ENCODE results near the gene THSD7A.

THSD7A gene

DNA sequence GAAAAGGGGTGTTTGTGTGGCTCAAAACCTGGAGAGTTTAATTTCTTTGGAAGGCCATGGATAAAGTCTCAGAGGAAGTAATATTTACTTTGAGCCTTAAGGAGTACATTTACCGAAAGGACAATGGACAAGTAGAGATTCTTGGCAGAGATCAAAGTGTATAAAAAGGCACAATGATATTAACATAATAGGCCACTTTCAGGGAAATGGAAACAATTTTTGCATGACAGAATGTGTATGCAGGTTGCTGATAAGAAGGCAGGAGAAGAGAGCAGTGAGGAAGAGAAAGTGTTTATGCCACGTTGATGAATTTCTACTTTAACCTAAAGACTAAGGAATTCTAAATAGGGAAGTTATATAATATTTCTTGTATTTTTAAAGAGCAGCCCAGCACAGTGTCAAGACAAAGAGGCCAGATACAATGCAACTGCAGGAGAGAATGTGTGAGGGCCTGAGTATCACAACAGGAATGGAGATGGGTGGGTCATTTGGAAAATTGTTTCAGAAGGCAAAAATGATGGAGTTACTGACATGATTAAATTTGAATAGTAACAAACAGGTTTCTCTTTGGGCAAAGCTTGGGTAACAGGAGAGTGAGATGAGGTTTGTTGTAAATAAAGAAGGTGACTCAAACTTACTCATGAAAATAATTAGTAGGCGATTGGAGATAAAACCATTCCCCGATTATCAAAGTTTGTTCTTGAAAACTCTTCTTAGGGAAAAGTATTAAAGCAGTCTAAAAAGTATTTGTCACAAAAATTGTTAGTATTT, 84.1 kb downstream of the THSD7A start:
- DNase-seq (ENCODE audit: low read depth), result no peak
- TF ChIP-seq, protein P1, sequence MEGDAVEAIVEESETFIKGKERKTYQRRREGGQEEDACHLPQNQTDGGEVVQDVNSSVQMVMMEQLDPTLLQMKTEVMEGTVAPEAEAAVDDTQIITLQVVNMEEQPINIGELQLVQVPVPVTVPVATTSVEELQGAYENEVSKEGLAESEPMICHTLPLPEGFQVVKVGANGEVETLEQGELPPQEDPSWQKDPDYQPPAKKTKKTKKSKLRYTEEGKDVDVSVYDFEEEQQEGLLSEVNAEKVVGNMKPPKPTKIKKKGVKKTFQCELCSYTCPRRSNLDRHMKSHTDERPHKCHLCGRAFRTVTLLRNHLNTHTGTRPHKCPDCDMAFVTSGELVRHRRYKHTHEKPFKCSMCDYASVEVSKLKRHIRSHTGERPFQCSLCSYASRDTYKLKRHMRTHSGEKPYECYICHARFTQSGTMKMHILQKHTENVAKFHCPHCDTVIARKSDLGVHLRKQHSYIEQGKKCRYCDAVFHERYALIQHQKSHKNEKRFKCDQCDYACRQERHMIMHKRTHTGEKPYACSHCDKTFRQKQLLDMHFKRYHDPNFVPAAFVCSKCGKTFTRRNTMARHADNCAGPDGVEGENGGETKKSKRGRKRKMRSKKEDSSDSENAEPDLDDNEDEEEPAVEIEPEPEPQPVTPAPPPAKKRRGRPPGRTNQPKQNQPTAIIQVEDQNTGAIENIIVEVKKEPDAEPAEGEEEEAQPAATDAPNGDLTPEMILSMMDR (IDR thresholded peaks at IDR 0.05; ENCODE audit: insufficient read depth, low read depth, low read length, missing control alignments), result no peak

DNA sequence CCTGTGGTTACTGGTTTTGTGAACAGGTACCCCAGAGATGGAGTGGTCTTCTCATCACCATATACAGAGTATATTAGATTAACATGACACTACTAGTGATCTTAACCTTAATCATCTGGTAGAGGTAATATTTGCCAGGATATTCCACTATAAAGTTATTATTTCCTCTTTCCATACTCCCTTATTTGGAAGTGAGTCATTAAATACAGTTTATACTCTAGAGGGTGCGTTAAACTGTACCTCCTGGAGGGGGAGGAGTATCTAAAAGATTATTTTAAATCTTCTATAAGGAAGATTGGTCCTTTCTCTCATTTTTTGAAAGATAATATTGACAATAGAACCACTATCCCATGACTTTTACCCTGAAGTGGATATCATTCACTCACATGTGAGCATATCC, 85.4 kb downstream of the THSD7A start:
- H3K4me3 ChIP-seq (ENCODE audit: low read depth, low read length), result no peak overlapping the region
- no peak for DNase-seq (ENCODE audit: low read depth)
- TF ChIP-seq, protein P1 (IDR thresholded peaks at IDR 0.05; ENCODE audit: insufficient read depth, low read depth, low read length, missing control alignments), result no peak

More for the DNA sequence above, 84.1 kb downstream of the THSD7A start:
- no peak overlapping the region for H3K4me3 ChIP-seq (ENCODE audit: low read depth, low read length)

DNA sequence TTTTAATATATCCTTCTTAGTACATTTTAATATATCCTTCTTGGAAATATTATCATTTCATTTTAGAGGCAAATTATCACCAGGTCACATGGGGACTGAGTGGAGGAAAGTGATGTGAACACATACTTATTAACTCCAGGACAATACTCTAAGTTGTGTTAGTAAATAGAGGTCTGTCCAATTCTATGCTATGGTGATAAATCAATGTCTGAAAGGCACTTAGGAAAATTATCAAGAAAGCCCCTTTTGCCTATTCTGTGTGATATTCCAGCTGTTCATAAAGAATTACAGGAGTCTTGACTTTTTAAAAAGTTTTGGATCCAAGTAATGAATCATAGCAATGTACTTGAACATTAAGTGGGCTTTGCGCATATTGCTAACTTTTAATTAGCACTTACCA, 88.5 kb downstream of the THSD7A start:
- no peak for DNase-seq (ENCODE audit: low read depth)
- TF ChIP-seq, protein P1 (IDR thresholded peaks at IDR 0.05; ENCODE audit: insufficient read depth, low read depth, low read length, missing control alignments), result no peak
- no peak overlapping the region for H3K4me3 ChIP-seq (ENCODE audit: low read depth, low read length)

DNA sequence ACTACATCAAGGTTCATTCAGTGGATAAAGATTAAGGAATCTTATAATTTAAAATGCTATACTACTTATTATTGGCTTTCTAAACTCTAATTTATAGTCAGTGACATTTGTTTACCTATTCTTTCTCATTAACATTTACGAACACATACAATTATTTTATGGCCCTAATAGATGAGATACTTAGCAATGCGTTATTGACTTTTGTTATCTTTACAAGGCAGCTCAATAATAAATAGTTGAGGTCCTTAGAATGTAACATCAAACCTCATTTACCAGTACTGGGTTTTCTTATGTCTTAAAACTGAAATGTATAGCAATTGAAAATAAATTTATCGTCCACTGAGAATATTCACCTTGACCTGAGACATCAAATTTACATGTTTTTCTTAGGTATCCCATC, 89.0 kb downstream of the THSD7A start:
- no peak for DNase-seq (ENCODE audit: low read depth)
- H3K4me3 ChIP-seq (ENCODE audit: low read depth, low read length), result no peak overlapping the region

DNA sequence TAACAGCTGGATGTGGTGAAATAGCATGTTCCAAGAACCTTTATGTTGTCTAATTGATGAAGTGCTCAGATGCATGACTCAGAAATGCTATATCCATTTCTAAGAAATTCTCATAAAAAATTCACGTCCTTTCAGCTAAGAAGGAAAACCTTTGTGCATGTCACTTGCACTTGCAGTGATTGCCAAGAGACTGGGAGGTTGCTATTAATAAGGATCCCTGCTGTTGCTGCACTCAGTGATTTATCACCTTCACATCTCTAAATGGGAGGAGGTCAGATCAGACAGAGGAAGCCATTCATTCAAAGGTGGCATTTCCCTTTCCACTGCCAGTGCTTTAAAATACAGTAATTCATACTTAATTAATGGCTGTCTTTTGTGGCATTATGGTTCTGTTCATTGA, 89.5 kb downstream of the THSD7A start:
- TF ChIP-seq, protein P1 (IDR thresholded peaks at IDR 0.05; ENCODE audit: insufficient read depth, low read depth, low read length, missing control alignments), result no peak
- no peak for DNase-seq (ENCODE audit: low read depth)
- no peak overlapping the region for H3K4me3 ChIP-seq (ENCODE audit: low read depth, low read length)

More for the DNA sequence above, 89.0 kb downstream of the THSD7A start:
- TF ChIP-seq, protein P1 (IDR thresholded peaks at IDR 0.05; ENCODE audit: insufficient read depth, low read depth, low read length, missing control alignments), result no peak

DNA sequence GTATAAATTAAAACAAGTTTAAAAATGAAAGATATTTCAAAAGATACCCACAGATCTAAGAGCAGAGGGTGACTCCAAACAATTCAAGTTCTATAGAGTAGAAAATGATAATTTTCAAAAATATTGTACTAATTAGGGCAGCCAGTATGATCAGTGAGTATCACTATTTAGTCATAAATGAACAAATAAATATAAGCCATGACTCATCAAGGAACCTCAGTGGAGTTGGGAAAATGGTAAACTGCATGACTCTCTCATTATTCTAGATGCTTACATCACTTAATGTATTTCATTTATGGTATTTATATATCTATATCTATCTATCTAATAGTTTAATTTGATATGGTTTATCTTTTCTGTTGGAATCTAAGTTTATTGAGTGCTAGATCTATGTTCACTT, 94.3 kb downstream of the THSD7A start:
- H3K4me3 ChIP-seq (ENCODE audit: low read depth, low read length), result no peak overlapping the region
- TF ChIP-seq, protein P1 (IDR thresholded peaks at IDR 0.05; ENCODE audit: insufficient read depth, low read depth, low read length, missing control alignments), result no peak
- DNase-seq (ENCODE audit: low read depth), result no peak

DNA sequence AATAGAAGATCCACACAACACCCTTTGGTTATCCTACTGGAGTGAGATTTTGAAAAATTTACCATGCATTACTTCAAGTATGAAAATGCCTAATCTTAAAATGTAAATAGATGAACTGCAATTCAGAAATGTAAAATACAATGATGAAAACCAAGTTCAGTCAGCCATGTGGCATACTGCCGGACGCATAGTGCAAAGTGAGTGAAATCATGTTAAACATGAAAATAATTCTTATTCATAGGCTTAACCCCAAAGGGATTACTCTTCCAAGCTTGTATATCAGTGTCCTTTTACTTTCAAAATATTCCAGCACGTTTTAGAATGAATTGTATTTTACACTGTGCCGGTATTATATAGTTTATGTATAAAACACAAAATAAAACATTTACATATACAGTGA, 99.8 kb downstream of the THSD7A start:
- TF ChIP-seq, protein P1 (IDR thresholded peaks at IDR 0.05; ENCODE audit: insufficient read depth, low read depth, low read length, missing control alignments), result no peak
- no peak for DNase-seq (ENCODE audit: low read depth)
- H3K4me3 ChIP-seq (ENCODE audit: low read depth, low read length), result no peak overlapping the region

Data from GM12865 (cell line).